NCI-H1930 (cell line): ENCODE data around the gene FAM151A.

Experiments used
- DNase-seq, 2 experiments: peaks; one replicate each; lab custom pipeline; 2025; lab: John Stamatoyannopoulos, UW

Gene FAM151A

DNA sequence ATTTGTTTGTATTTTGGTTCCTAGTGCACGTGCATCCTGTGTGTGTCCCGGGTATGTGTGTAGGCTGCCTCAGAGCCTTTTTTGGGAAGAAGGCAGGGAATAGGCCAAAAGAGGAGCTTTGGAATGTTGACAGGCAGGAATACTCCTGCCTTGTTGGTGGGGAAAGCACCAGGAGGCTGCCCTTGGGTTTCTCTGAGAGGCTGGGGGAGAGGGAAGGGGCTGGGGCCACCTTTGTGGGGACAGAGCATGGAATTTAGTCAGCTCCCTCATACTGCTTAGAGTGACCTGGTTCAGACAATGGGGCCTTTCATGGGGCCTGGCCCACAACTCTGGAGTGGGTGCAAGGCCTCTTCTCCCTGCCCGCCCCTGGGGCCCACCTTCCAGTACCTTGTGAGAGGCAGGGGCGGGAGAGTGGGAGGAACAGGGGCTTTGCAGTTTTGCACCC, 44.0 kb downstream of the FAM151A start:
- no peak for DNase-seq

GRCh38 chr1:54577612-54578011, 45.7 kb downstream of the FAM151A start:
- no peak for DNase-seq

GRCh38 chr1:54575605-54576290, 47.6 kb downstream of the FAM151A start:
- no peak for DNase-seq

- DNase-seq, result no peak
These were observed 48.2 kb downstream of the FAM151A start for GRCh38 chr1:54575161-54575560.

DNA sequence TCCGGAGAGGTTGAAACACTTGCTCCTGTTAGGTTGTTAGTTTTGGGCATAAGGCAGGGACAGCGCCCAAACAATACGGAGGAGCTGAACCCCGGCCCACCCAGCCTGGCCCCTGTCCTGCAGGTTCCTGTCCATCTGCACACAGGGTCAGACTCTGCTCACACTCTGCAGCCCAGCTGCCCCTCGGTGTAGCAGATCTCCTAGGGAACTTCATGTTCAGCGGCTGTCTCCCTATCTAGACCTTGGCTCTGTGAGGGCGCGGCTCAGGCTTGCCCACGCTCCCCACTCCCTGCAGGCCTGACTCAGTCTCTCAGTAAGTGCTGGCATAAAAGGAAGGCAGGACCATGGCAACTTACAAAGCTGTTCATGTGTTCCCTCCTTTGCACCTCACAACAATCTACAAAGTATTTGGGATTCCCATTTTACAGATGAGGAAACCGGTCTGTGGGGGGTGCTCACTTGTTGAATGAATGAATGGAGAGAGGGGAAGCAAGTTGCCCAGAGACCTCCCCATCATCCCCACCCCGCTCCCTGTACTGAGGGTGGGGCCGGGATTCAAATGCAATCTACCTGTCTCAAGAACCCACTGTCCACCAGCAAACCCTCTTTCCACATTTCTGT, 49.1 kb downstream of the FAM151A start:
- DNase-seq, result no peak

- DNase-seq, result no peak
These were observed 50.8 kb downstream of the FAM151A start for GRCh38 chr1:54572542-54572850.

DNA sequence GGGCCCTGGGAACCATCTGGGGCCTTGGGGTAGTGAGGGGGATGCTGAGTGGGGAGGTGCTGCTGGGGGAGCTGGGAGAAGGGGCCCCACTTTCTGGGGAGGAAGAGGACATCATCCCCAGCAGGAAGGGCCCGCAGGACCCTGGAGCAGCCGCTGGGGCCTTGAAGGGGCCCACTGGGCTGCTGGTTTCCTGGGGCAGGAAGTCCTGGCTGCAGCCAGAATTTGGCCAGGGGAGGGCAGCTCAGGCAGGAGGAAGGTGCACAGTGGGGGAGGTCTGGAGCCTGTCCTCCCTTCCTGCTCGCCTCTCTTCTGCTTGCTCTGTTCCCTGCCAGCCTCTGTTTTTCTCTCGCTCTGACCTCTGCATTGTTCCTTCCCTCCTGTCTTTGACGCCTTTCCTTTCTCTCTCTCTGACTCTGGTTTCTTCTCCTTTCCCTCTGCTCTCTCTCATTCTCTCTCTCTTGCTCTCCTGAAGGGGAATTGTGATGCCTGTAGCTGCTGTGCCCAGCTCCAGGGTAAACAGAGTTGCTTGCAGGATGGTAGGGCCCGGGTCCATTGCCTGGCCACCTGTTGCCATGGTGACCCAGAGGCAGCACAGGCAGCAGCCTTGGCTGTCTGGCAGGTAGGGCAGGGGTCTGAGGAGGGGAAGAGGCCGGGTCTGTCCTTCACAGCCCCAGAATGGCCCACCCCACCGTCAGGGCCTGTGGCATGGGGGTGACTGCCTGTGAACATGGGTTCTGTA, 51.4 kb downstream of the FAM151A start:
- DNase-seq, result no peak

- no peak for DNase-seq
These were observed 52.0 kb downstream of the FAM151A start for GRCh38 chr1:54571326-54571725.

DNA sequence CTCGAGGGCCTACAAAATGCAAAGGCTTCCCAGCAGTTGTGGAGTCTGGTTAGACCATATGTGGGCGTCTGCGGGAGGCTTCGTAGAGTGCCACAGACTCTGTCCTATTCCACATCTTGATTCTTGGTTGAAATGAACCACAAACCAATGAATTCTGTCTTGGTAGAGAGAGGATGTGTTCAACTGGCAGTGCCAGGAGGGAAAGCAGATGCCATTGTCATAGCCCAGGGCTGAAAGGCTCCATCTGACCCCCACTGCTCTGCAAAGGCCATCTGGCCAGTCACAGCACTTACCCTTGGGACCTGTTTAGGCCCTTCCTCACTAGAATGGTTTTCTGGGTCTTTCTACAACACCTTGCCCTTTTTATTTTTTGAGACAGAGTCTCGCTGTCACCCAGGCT, 53.2 kb downstream of the FAM151A start:
- DNase-seq, result no peak

DNA sequence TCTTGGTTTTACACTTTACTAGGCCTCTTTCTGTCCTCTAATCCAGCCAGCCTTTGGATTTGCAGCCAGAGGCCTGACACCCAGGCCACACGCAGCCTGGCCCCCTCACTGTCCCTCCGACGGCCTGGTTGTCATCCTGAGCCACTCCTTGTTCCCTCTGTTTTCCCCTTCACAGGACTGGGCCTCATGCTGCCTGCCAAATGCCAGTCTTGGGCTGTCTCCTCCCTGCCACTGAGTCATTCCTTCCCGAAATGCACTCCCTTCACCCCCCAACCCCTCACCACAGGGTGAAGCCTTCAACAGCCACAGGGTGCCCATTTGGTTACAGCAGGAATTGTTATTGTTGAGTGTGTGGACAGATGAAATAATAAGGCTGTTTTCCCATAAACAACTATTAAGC, 54.0 kb downstream of the FAM151A start:
- DNase-seq, result no peak

GRCh38 chr1:54567961-54568360, 55.4 kb downstream of the FAM151A start:
- DNase-seq, result no peak

GRCh38 chr1:54566438-54567141, 56.7 kb downstream of the FAM151A start:
- no peak for DNase-seq

DNA sequence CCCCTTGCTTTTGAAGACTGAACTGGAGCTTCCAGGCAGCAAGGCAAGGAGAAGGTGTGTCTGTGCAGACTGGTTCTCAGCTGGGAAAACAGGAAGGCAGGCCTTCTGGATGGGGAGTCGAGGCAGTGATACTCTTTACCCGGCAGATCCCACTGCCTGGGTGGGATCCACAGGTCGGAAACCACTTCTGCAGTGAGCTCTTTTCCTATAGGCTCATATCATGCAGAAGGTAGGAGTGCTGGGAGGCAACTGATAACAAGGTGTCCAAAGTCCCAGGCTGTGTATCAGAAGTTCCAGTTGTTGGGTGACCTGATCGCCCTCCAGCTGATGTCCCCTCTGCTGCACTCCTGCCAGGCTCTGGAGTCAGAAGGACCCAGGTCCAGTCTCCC, 58.2 kb downstream of the FAM151A start:
- DNase-seq, result no peak

GRCh38 chr1:54564312-54565112, 58.8 kb downstream of the FAM151A start:
- DNase-seq, result no peak

- DNase-seq, result no peak
These were observed 63.5 kb downstream of the FAM151A start for GRCh38 chr1:54559771-54560231.
